Mucosa of rectum (tissue), 2 donors: ENCODE measurements around the gene RBM28.

Experiments used
- H3K27ac ChIP-seq, 2 donors: one replicate each; pipeline ENCODE4 v1.7.0; 2013; ENCODE audit warnings: inconsistent platforms in 2 of 2, low read depth in 2 of 2, low read length in 2 of 2
- H3K27me3 ChIP-seq, 2 donors: one replicate each; pipeline ENCODE4 v1.7.0; 2013; ENCODE audit warnings: low read length in 2 of 2; ENCODE audit not compliant: control insufficient read depth in 2 of 2, insufficient read depth in 2 of 2
- H3K36me3 ChIP-seq, 2 donors: one replicate each; pipeline ENCODE4 v1.7.0; 2013; ENCODE audit warnings: low read length in 2 of 2; ENCODE audit not compliant: control insufficient read depth in 2 of 2, insufficient read depth in 2 of 2
- H3K4me1 ChIP-seq, 2 donors: one replicate each; pipeline ENCODE4 v1.7.0; 2013; ENCODE audit warnings: low read length in 2 of 2, mild to moderate bottlenecking in 1 of 2; ENCODE audit not compliant: control insufficient read depth in 2 of 2, insufficient read depth in 2 of 2
- H3K4me3 ChIP-seq, 2 donors: one replicate each; pipeline ENCODE4 v1.7.0; 2013; ENCODE audit warnings: low read length in 2 of 2
- H3K9ac ChIP-seq, 2 donors: one replicate each; pipeline ENCODE4 v1.7.0; 2013; ENCODE audit warnings: low read length in 2 of 2, low read depth in 1 of 2, mild to moderate bottlenecking in 1 of 2
- H3K9me3 ChIP-seq, 2 donors: one replicate each; pipeline ENCODE4 v1.7.0; 2013; ENCODE audit warnings: low read length in 2 of 2; ENCODE audit not compliant: control insufficient read depth in 2 of 2
- donor health status: healthy.
- donor health status: Normal muscosa, but diverticular disease.

The RBM28 gene, protein sequence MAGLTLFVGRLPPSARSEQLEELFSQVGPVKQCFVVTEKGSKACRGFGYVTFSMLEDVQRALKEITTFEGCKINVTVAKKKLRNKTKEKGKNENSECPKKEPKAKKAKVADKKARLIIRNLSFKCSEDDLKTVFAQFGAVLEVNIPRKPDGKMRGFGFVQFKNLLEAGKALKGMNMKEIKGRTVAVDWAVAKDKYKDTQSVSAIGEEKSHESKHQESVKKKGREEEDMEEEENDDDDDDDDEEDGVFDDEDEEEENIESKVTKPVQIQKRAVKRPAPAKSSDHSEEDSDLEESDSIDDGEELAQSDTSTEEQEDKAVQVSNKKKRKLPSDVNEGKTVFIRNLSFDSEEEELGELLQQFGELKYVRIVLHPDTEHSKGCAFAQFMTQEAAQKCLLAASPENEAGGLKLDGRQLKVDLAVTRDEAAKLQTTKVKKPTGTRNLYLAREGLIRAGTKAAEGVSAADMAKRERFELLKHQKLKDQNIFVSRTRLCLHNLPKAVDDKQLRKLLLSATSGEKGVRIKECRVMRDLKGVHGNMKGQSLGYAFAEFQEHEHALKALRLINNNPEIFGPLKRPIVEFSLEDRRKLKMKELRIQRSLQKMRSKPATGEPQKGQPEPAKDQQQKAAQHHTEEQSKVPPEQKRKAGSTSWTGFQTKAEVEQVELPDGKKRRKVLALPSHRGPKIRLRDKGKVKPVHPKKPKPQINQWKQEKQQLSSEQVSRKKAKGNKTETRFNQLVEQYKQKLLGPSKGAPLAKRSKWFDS

DNA sequence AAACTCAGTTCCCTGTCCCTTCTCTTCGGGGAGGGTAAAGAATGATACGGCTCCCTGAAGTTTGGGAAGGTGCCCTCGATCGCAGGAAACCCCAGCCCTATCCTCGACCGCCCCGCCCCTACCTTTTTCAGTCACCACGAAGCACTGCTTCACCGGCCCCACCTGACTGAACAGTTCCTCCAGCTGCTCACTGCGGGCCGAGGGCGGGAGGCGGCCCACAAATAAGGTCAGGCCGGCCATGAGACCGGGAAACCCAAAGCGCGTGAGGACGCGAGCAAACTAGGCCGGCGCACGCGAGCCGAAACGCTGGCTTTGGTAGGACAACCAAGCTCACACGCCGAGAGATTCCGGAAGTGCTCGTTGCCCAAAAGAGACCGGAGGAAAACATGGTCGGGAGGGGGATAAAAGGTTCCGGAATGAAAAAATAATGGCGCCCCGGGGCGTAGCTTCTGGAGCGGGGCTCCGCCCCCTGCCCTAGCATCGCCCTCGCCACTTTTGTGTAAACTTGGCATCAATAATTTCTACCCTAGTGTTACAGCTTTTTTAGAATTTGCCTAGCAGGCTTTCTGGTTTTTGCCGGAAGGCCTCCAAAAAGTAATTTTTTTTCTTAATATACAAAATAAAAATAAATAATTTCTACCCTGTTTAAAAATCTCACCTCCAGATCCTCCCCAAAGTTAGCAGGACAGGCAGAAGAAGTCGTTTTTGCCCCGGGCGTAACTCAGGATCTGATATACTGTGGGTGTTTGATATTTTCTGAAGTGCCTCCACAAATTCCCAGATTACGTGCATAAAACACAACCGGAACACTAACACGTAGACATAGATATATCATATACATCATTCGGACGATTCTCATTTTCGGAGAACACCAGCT lies at the start of gene RBM28:
Gene RBM28, minus strand, starts transcription at position 355 of the 877 bp plus-strand sequence. Its CDS starts 115 bp downstream, at position 240.
- peak within 1 kb of the TSS; percentile 71 to 89 for H3K4me3 ChIP-seq

DNA sequence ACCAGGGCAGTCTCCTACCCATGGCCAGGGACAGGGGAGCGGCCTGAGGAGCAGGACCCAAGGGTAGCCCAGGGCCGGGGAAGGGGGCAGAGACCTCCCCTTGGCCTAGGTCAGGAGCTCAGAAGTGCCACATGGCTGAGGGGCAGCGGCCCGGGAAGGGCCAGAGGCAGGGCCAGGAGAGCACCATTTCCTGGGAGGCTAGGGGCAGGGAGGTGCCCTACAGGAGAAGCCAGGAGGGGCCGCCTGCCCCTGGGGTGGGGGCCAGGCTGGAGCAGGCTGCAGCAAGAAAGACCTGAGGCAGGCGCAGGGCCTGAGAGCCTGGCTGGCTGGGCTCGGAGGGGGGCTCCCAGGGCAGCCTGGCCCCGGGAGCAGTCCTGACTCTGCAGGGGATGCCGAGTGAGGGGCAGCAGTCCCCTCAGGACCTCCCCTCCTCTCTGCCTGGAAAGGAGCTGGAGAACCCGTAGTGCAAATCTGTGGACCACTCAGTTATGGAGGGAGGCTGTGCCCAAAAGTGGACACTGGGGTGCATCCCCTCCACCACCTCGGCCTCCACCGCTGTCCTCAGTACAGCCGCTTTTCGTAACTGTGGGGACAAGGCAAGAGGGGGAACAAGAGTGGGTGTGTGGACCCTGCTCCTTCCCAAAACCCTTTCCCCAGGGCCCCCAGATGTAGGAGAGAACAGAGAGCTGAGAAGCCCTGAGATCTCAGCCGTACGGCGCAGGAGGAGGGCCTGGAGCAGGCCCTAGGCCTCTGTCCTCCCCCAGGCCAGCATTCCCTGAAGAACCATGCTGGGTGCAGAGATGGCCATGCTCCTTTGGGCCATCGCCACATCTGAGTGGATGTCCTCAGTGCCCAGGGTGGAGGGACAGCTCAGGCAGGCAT lies 49.0 kb upstream of the RBM28 start:
- no peaks in the 10 kb centered on the region for H3K4me1 ChIP-seq
- H3K27ac ChIP-seq: no peak overlapping the region
- H3K36me3 ChIP-seq: peaks cover 13 to 18% of the 10 kb centered on the region in 2 donors
- H3K27me3 ChIP-seq: peaks cover 0 to 2% of the 10 kb centered on the region in 2 donors
- H3K9me3 ChIP-seq: no peaks in the 10 kb centered on the region
- H3K9ac ChIP-seq: no peak overlapping the region
- H3K4me3 ChIP-seq: no peak overlapping the region

More for the DNA sequence above, at the start of gene RBM28:
- H3K4me1 ChIP-seq: peaks cover 12 to 16% of the 10 kb centered on the region in 2 donors
- H3K27me3 ChIP-seq: peaks cover 0 to 1% of the 10 kb centered on the region in 2 donors
- peak within 1 kb of the TSS; percentile 71 to 87 for H3K27ac ChIP-seq
- H3K9me3 ChIP-seq: no peaks in the 10 kb centered on the region
- peak within 1 kb of the TSS; percentile 78 to 90 for H3K9ac ChIP-seq
- H3K36me3 ChIP-seq: peaks cover 3 to 4% of the 10 kb centered on the region in 2 donors

DNA sequence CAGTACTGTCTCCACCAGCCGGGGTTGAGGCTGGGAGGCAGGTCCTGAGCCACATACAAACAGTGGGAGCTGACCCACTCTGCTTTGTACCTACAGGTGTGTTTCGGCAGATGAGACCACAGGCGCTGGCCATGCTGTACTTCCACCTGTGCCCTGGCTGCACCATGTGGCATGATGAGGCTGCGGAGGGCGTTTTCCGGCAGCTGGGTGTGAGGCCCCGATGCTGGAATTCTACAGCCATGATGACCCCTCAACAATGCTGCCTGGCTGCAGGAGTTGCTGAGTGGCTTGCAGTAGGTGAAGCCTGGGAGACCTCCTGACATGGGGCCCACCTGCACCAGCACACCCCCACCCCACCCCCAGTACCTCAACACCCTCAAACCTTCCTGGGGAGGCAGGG lies 48.1 kb upstream of the RBM28 start:
- H3K9ac ChIP-seq: no peak overlapping the region
- H3K27me3 ChIP-seq: peaks cover 0 to 2% of the 10 kb centered on the region in 2 donors
- H3K36me3 ChIP-seq: peaks cover 6 to 18% of the 10 kb centered on the region in 2 donors
- no peaks in the 10 kb centered on the region for H3K9me3 ChIP-seq
- no peak overlapping the region for H3K4me3 ChIP-seq
- no peak overlapping the region for H3K27ac ChIP-seq
- no peaks in the 10 kb centered on the region for H3K4me1 ChIP-seq

- Histone ChIP-seq H3K9ac (no peak overlapping the region), H3K36me3 (peaks cover 6 to 16% of the 10 kb centered on the region in 2 donors), H3K27me3 (peaks cover 0 to 2% of the 10 kb centered on the region in 2 donors), H3K9me3 (no peaks in the 10 kb centered on the region), H3K4me1 (no peaks in the 10 kb centered on the region), H3K27ac (no peak overlapping the region), H3K4me3 (no peak overlapping the region)
These were observed 47.3 kb upstream of the RBM28 start for GRCh38 chr7:128390871-128391565.

DNA sequence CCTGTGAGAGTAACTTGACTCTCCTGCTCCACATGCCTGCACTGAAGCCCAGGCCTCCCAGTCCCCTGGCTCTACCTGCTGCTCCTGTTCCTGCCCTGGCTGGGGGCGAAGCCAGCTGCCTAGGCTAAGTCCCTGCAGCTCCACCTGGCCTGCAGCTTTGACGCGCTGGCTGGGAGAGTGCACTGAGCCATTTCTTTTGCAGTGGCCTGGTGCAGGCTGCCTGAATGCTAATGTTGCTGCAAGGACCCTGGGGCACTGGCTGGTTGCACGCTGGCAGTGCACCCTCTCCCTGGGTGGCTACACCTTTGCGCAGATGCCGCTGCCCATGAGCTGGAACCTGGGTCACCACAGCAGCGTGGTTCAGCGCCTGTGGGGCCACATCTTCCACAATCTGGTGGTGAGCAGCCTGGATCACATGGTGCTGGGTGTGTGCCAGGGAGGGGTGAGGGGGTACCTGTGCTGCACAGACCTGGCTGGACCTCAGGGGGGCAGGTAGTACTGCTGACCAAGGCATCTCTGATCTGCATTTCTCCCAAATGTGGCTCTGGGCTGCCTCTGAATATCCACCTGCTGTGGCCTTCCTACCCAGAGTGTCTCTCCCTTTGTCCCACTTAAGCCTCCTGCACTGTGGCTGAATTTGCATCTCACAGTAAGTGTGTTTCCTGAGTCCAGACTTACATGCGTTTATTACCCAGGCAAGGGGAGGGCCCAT lies 46.1 kb upstream of the RBM28 start:
- Histone ChIP-seq H3K27ac (no peak overlapping the region), H3K4me1 (no peaks in the 10 kb centered on the region), H3K27me3 (peaks cover 0 to 2% of the 10 kb centered on the region in 2 donors), H3K9ac (no peak overlapping the region), H3K36me3 (peaks cover 5 to 6% of the 10 kb centered on the region in 2 donors), H3K9me3 (no peaks in the 10 kb centered on the region), H3K4me3 (no peak overlapping the region)

DNA sequence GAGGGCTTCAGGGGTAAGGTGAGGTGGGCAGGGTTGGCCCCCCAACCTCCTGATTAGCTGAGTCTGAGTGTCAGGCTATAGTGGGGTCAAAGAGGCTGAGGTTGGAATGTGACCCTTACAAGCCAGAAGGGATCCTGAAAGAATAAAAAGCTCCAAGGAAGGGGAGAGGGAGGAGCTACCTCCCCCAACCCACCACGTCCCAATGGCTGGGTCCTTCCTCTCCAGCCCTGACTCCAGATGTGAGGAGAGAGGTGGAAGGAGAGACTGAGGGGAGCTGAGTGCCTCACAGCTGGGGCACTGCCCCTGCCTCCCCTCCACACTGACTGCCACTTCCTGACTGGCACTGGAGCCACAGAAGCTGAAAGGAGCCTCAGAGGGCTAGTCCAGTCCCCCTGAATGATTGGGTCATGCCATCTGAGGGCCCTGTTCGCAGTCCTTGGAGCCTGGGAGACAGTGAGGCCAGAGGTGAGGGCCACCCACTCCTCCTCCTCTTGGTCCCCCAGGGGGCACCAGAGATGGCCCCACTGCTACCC lies 45.4 kb upstream of the RBM28 start:
- Histone ChIP-seq H3K27me3 (peaks cover 0 to 2% of the 10 kb centered on the region in 2 donors), H3K4me3 (no peak overlapping the region), H3K4me1 (no peaks in the 10 kb centered on the region), H3K36me3 (peaks cover under 1 to 6% of the 10 kb centered on the region in 2 donors), H3K9ac (no peak overlapping the region), H3K27ac (no peak overlapping the region), H3K9me3 (no peaks in the 10 kb centered on the region)

- Histone ChIP-seq H3K9me3 (no peaks in the 10 kb centered on the region), H3K9ac (no peak overlapping the region), H3K4me3 (no peak overlapping the region), H3K27me3 (peaks cover 0 to 2% of the 10 kb centered on the region in 2 donors), H3K4me1 (no peaks in the 10 kb centered on the region), H3K27ac (no peak overlapping the region), H3K36me3 (no peaks in the 10 kb centered on the region)
These were observed 44.4 kb upstream of the RBM28 start for GRCh38 chr7:128388145-128388485.

DNA sequence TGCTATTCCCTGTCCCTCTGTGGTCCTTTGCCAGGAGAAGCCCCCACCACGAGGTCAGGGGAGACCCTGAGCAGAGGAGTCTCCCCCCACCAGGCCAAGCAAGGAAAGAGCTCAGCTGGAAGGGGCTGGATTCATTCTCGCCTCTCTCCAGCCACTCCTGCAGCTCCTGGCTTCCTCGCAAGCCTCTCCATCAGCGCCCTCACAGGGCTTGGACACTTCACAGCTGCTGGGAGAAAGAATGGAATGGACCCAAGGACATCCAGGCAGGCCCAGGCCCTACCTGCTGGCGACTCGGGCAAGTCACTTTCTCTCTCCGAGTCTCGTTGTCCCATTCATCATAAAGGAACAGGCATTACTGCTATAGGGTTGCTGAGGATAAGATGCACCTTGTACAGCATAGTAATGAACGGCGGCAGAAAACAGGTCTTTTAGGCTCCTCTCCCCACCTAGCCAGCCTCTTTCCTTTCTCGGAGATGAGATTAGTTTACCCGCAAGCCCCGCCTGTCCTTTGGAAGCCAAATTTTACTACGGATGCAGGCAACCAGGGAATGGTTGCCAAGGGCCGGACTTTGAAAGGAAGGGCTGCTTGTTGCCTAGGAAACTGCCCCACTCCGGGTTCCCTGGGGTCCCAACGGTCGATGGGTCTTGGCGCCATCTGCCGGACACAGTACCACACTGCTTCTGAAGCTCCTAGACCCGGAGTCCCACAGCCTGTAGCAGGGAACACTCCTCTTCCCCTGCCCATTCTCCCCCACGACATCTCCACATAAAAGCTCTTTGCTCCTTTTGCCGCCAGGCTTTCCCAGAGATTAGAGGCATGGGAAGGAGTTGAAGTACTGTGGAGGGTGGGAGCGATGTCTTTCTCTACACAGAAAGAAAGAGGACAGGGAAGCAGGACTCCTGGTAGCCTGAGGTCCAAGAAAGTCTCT lies 43.8 kb upstream of the RBM28 start:
- H3K27me3 ChIP-seq: peaks cover 0 to 2% of the 10 kb centered on the region in 2 donors
- H3K9ac ChIP-seq: no peak overlapping the region
- no peak overlapping the region for H3K4me3 ChIP-seq
- no peaks in the 10 kb centered on the region for H3K9me3 ChIP-seq
- no peaks in the 10 kb centered on the region for H3K4me1 ChIP-seq
- H3K36me3 ChIP-seq: no peaks in the 10 kb centered on the region
- H3K27ac ChIP-seq: no peak overlapping the region
